Ecto neural progenitor cell (in vitro differentiated cells): ENCODE measurements around the gene HCRT.

ENCODE experiments used
- DNase-seq: peaks from one replicate; pipeline ENCODE4 v3.0.0-alpha.2; 2018; ENCODE audit warnings: low spot score

The HCRT gene

GRCh38 chr17:42138749-42139492 is 46.3 kb downstream of the HCRT start:
- DNase-seq: no peak

GRCh38 chr17:42136654-42137051 is 48.6 kb downstream of the HCRT start:
- DNase-seq: no peak

GRCh38 chr17:42135664-42136653 is 49.3 kb downstream of the HCRT start:
- DNase-seq: no peak

- DNase-seq: no peak
Observed at GRCh38 chr17:42135151-42135550, 50.1 kb downstream of the HCRT start.
